ENCODE data around the gene UGGT1. TPM values are rescaled to one million over a fixed set of nuclear protein-coding genes. Genes with fewer than 3 reads are reported as not detected.

Gene UGGT1
- total and polyA plus RNA-seq, 9 of the 15 experiments (the other 6 are each of a cell fraction or from before 2014, with no cell fraction given): 5.1 to 56.4 (median 37.9) TPM

DNA sequence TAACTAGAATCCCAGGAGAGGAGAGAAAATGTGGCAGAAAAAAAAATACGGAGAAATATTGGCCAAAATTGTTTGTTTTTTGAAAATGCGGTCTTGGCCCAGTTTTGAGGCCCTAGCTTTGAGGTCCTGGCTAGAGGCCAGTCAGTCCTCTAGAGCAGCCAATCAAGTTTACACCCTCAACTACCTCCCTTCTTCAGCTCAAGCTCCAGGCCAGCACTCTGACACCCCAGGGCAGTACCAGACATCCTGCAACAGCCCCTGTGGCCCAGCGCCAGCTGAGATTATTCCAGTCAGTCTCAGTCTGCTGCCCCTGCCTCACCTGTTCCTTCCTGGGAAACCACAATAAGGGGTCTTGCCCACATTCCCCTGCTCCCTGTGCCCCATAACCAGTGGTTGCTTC, 107.7 kb downstream of the UGGT1 start:
- peak; percentile 22; the same call in 1 of the 3 replicates for ATAC-seq
- Histone ChIP-seq H3K27ac (ENCODE audit: extremely low read depth, low read depth, low read length) (no peak overlapping the region), H3K36me3 (ENCODE audit: control insufficient read depth, insufficient read depth, low read length) (0 out of 3 replicates have a peak, but pooled peaks cover 2% of the 10 kb centered on the region), H3K9me1 (ENCODE audit: control insufficient read depth, insufficient read depth, low read length) (no peaks in the 10 kb centered on the region), H2AFZ (ENCODE audit: low read depth, low read length) (no peak overlapping the region), H3K27me3 (ENCODE audit: control insufficient read depth in 2 of 2, insufficient read depth in 2 of 2, low read length in 2 of 2) (peaks cover 0 to 5% of the 10 kb centered on the region in 2 experiments; a peak in 1 of 5 replicates), H3K9ac (ENCODE audit: insufficient read depth in 1 of 2, low read depth in 2 of 2, low read length in 2 of 2) (no peak overlapping the region), H3K4me1 (replicated peaks in 1 of 2; ENCODE audit: control insufficient read depth in 2 of 2, insufficient read depth in 2 of 2, low read length in 2 of 2) (peaks cover 0 to 2% of the 10 kb centered on the region in 2 experiments; a peak in 3 of 5 replicates), H3K9me3 (replicated peaks; ENCODE audit: control insufficient read depth, insufficient read depth, low read depth, low read length) (no peaks in the 10 kb centered on the region), H4K20me1 (replicated peaks; ENCODE audit: control insufficient read depth, insufficient read depth, low read length) (no peaks in the 10 kb centered on the region), H3K4me3 (no peak overlapping the region), H3K79me2 (ENCODE audit: control insufficient read depth, insufficient read depth, low read length) (no peaks in the 10 kb centered on the region), H3K4me2 (ENCODE audit: insufficient read depth, low read length) (no peak overlapping the region)
- intact Hi-C loops (cut with micrococcal nuclease): loop anchor here (10.0 kb wide), 1 partner anchor 1554 kb away; no protein-coding TSS in a partner anchor
- ChIA-PET POLR2A (no interaction called here), CTCF (ENCODE audit: low intra/inter-chr PET ratio) (no interaction called here)
- in situ Hi-C loops (cut with MboI): no loop called here
- DNase-seq (ENCODE audit: extremely low read depth in 1 of 4, low spot score in 3 of 4): no peak
- no peak for FAIRE-seq
- no peak for TF ChIP-seq PRMT5 (CRISPR knock-in tag; IDR thresholded peaks at IDR 0.05)
- TF ChIP-seq, protein P1, sequence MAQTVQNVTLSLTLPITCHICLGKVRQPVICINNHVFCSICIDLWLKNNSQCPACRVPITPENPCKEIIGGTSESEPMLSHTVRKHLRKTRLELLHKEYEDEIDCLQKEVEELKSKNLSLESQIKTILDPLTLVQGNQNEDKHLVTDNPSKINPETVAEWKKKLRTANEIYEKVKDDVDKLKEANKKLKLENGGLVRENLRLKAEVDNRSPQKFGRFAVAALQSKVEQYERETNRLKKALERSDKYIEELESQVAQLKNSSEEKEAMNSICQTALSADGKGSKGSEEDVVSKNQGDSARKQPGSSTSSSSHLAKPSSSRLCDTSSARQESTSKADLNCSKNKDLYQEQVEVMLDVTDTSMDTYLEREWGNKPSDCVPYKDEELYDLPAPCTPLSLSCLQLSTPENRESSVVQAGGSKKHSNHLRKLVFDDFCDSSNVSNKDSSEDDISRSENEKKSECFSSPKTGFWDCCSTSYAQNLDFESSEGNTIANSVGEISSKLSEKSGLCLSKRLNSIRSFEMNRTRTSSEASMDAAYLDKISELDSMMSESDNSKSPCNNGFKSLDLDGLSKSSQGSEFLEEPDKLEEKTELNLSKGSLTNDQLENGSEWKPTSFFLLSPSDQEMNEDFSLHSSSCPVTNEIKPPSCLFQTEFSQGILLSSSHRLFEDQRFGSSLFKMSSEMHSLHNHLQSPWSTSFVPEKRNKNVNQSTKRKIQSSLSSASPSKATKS (CRISPR knock-in tag; IDR thresholded peaks at IDR 0.05): no peak
- no peak for TF ChIP-seq ELF2 (CRISPR knock-in tag; IDR thresholded peaks at IDR 0.05)
- no TSS peak for BruUV-seq (replicated peaks)
- WGBS (ENCODE audit: insufficient coverage, low coverage, missing lambda C conversion rate): 69% methylated on average over 3 of the region's 3 CpGs

DNA sequence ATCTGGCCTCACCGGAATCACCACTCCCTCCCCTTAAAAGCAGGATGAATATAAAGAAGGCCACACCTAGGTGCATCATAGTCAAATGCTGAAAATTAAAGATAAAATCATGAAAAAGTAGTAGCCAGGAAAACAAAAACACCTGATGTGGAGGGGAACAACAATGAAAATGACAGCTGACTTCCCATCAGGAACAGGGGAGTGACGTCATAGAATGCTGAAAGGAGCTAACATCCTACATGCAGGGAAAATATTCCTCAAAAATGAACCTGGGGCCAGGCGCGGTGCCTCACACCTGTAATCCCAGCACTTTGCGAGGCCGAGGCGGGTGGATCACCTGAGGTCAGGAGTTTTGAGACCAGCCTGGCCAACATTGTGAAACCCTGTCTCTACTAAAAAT, 108.1 kb downstream of the UGGT1 start:
- H3K9ac ChIP-seq (ENCODE audit: insufficient read depth in 1 of 2, low read depth in 2 of 2, low read length in 2 of 2): no peak overlapping the region
- POLR2A ChIA-PET: interaction anchor here (0.7 kb wide), 1 partner anchor 1038 kb away, joined by 3 read pairs; no protein-coding TSS in a partner anchor
- DNase-seq (ENCODE audit: extremely low read depth in 1 of 4, low spot score in 3 of 4): no peak
- TF ChIP-seq IFI16 (CRISPR knock-in tag; IDR thresholded peaks at IDR 0.05) (no peak), CBX3 (IDR thresholded peaks at IDR 0.05; ENCODE audit: borderline replicate concordance in 1 of 2, low read length in 2 of 2) (no peak), ATF1 (CRISPR knock-in tag; IDR thresholded peaks at IDR 0.05) (no peak), ATF1 (tag; IDR thresholded peaks at IDR 0.05) (peak; percentile 16; the same call in 1 of the 2 replicates)
- TF ChIP-seq, protein P2, sequence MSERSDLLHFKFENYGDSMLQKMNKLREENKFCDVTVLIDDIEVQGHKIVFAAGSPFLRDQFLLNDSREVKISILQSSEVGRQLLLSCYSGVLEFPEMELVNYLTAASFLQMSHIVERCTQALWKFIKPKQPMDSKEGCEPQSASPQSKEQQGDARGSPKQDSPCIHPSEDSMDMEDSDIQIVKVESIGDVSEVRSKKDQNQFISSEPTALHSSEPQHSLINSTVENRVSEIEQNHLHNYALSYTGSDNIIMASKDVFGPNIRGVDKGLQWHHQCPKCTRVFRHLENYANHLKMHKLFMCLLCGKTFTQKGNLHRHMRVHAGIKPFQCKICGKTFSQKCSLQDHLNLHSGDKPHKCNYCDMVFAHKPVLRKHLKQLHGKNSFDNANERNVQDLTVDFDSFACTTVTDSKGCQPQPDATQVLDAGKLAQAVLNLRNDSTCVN (CRISPR knock-in tag; IDR thresholded peaks at IDR 0.05): no peak
- TF ChIP-seq, protein P3, sequence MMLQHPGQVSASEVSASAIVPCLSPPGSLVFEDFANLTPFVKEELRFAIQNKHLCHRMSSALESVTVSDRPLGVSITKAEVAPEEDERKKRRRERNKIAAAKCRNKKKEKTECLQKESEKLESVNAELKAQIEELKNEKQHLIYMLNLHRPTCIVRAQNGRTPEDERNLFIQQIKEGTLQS (IDR thresholded peaks at IDR 0.05): peak; percentile 58
- TF ChIP-seq, protein P3 (CRISPR knock-in tag; conservative IDR thresholded peaks at IDR 0.05): no peak

More for the DNA sequence above, 108.1 kb downstream of the UGGT1 start:
- no peak overlapping the region for H3K4me2 ChIP-seq (ENCODE audit: insufficient read depth, low read length)
- H3K4me3 ChIP-seq: no peak overlapping the region
- H3K79me2 ChIP-seq (ENCODE audit: control insufficient read depth, insufficient read depth, low read length): no peaks in the 10 kb centered on the region
- intact Hi-C loops (cut with micrococcal nuclease) (loop anchor here (10.0 kb wide), 1 partner anchor 1554 kb away; no protein-coding TSS in a partner anchor), in situ Hi-C loops (cut with MboI) (no loop called here)
- 85% methylated on average over 6 of the region's 7 CpGs for WGBS (ENCODE audit: insufficient coverage, low coverage, missing lambda C conversion rate)
- H3K27me3 ChIP-seq (ENCODE audit: control insufficient read depth in 2 of 2, insufficient read depth in 2 of 2, low read length in 2 of 2): peaks cover 0 to 5% of the 10 kb centered on the region in 2 experiments; a peak in 1 of 5 replicates
- H3K36me3 ChIP-seq (ENCODE audit: control insufficient read depth, insufficient read depth, low read length): 0 out of 3 replicates have a peak, but pooled peaks cover 2% of the 10 kb centered on the region
- ATAC-seq (no peak), FAIRE-seq (no peak)
- CTCF ChIA-PET (ENCODE audit: low intra/inter-chr PET ratio): no interaction called here
- H3K9me3 ChIP-seq (replicated peaks; ENCODE audit: control insufficient read depth, insufficient read depth, low read depth, low read length): no peaks in the 10 kb centered on the region
- H4K20me1 ChIP-seq (replicated peaks; ENCODE audit: control insufficient read depth, insufficient read depth, low read length): no peaks in the 10 kb centered on the region
- H3K9me1 ChIP-seq (ENCODE audit: control insufficient read depth, insufficient read depth, low read length): no peaks in the 10 kb centered on the region
- H2AFZ ChIP-seq (ENCODE audit: low read depth, low read length): no peak overlapping the region
- no peak overlapping the region for H3K27ac ChIP-seq (ENCODE audit: extremely low read depth, low read depth, low read length)
- no peaks in the 10 kb centered on the region; a peak in 1 of 5 replicates for H3K4me1 ChIP-seq (replicated peaks in 1 of 2; ENCODE audit: control insufficient read depth in 2 of 2, insufficient read depth in 2 of 2, low read length in 2 of 2)
- BruUV-seq (replicated peaks): no TSS peak
